ENCODE data around the gene TIMM44.
A peak's percentile ranks its signal among the peaks of the same experiment; 100 is the strongest.

Gene TIMM44, protein sequence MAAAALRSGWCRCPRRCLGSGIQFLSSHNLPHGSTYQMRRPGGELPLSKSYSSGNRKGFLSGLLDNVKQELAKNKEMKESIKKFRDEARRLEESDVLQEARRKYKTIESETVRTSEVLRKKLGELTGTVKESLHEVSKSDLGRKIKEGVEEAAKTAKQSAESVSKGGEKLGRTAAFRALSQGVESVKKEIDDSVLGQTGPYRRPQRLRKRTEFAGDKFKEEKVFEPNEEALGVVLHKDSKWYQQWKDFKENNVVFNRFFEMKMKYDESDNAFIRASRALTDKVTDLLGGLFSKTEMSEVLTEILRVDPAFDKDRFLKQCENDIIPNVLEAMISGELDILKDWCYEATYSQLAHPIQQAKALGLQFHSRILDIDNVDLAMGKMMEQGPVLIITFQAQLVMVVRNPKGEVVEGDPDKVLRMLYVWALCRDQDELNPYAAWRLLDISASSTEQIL

DNA sequence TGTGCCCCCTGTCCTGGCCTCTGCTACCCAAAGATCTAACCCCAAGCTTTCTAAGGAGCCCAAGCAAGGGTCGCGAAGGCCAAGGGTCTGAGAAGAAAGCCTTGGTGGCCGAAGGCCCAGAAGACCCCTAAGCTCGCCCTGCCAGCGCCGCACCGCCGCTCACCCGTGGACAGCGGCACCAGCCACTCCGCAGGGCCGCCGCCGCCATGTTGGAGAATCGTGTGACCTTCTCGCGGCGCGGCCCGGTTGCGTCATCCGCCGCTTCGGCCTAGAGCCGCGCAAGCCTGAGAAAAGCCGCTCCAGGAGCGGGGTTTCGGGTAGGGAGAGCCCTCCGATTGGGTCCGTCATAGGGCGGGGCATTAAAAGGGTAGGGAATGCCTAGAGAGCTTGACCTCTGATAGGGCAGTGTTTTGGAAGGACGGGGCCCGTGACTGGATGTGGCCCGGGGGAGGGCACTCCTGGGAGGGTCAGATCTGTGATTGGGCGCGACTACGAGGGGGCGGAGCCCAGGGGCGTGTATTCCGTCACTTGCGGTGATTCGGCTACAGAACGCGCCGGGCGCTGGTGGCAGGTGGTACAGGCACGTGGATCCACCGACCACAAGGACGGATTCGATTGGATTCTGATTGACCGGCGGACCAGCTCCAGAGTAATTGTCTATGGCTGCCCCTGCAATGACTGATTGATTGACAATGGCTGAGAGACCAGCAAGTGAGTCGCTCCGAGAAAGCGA, at the start of gene TIMM44:
TSS of gene TIMM44 (minus strand) at position 223 of the 733 bp plus-strand sequence. CDS start at position 208, 15 bp downstream.
- FAIRE-seq (peak; percentile 78), DNase-seq (ENCODE audit: insufficient read length, low spot score) (peak; percentile 94)
- TF ChIP-seq POLR2A (IDR thresholded peaks at IDR 0.05; ENCODE audit: low read depth, low read length) = peak; percentile 88

DNA sequence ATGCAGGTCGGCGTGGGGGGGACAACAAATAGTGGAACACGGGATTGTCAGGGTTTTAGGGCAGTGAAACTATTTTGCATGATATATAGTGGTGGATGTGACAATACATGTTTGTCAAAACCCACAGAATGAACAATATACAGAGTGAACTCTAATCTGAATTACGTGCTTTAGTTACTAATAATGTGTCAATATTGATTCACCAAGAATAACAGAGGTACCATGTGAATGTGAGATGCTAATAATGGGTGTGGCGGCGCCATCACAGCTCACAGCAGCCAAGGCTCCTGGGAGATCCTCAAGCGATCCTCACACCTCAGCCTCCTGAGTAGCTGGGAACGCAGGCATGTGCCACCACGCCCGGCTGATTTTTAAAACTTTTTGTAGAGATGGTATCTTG, 49.1 kb upstream of the TIMM44 start:
- FAIRE-seq (no peak), DNase-seq (ENCODE audit: insufficient read length, low spot score) (no peak)
- TF ChIP-seq POLR2A (IDR thresholded peaks at IDR 0.05; ENCODE audit: low read depth, low read length) = no peak

DNA sequence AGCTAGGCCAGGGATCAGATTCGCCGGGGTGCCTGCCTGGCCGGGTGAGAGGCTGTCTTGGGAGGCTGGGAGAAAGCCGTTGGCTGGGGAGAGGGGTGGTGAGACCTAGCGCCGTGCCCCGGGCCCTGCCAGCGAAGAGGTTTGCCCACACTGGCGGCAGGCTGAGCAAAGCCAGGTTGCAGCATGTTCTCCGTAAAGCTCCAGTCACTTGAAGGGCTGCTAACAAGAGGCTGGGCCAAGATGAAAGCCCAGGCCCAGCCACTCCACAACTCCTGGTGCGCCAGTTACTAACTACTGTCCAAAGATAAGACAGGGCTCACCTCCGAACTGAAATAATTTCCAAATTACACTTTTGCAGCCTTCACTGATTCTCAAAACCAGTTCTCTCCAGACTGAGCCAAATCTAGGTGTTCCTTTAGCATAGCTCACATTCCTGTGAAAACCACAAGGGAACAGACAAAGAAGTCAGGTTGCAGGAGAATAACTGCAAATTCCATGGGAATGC, 45.7 kb upstream of the TIMM44 start:
- FAIRE-seq = no peak
- no peak for TF ChIP-seq POLR2A (IDR thresholded peaks at IDR 0.05; ENCODE audit: low read depth, low read length)
- no peak for DNase-seq (ENCODE audit: insufficient read length, low spot score)

DNA sequence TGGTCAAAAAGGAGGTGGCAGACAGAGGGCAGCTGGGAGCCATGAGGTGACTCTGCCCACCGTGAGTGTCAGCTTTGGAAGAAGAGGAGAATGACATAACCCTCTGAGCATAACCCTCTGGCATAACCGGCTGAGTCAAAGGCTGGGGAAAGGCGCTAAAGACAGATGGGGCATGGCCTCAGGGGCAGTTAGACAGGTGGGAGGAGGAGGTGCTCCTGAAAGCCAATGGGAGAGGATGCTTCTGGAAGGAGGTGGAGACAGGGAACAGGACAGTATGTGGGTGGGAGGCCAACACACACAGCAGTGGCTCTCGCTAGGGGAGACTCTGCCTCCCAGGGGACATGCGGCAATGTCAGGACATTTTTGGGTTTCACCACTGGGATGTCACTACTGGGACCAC, 44.8 kb upstream of the TIMM44 start:
- DNase-seq (ENCODE audit: insufficient read length, low spot score) (no peak), FAIRE-seq (no peak)
- TF ChIP-seq POLR2A (IDR thresholded peaks at IDR 0.05; ENCODE audit: low read depth, low read length) = no peak

DNA sequence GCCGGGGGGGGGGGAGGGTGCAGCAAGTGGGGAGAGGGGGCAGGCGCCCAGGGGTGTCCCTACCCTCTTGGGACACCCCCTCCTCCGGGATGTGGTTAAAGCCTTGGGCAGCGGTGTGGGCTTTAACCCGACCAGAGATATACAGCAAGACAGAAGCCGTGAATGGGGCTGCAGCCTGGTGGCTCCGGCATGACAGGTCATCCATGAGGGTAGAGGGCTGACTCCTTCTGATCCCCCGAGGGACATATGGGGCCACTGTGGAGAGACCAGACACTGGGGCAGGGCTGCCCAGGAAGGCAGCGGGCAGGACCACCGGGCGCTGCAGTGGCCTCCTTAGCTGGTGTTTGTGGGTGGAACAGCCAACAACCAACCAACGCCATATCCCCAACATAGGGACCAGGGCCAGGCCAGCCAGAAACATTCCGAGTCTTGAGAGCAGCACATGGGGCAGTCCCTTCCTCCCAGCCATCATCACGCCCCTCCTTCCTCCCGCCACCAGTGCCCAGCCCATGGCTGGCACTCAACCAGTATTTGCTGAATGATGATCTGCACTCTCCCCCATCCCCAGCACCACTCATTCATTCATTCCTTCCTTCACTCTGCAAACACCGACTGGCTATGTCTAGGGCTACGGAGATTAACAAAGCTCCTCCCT, 43.8 kb upstream of the TIMM44 start:
- DNase-seq (ENCODE audit: insufficient read length, low spot score) (no peak), FAIRE-seq (no peak)
- TF ChIP-seq POLR2A (IDR thresholded peaks at IDR 0.05; ENCODE audit: low read depth, low read length) = no peak

DNA sequence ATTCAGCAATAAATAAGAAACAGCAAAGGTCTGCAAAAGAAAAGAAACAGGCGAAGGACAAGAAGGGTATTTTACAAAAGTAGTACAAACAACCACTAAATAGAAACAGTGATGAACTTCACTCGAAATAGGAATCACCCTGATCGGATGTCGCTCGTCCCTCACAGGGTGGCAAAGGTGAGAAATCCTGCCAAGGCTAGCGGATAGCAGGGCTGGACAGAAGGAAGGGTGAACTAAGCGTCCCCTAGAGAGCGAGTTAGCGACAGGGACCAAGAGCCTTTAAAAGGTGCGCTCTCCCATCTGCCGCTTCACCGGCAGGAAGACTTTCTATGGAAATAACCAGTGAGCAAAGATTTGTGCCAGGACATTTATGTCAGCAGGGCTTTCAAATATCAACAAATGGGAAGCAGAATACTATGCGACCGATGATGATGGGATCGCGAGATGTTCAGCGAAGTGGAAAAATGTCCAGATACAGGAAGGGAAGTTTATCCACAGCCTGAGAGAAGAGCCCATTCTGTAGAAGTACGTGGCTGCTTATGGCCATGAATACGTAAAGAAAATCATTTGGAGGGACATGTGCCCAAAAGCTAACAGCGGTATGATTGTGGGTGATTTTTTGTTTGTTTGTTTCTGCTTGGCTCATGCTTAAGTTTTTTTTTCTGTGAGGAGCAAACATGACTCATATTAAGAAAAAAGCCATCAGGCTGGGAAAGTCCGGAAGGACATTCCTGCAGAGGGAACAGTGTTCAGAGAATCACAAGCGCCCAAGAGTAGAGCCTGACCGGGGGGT, 43.1 kb upstream of the TIMM44 start:
- TF ChIP-seq POLR2A (IDR thresholded peaks at IDR 0.05; ENCODE audit: low read depth, low read length) = no peak
- FAIRE-seq (no peak), DNase-seq (ENCODE audit: insufficient read length, low spot score) (no peak)

DNA sequence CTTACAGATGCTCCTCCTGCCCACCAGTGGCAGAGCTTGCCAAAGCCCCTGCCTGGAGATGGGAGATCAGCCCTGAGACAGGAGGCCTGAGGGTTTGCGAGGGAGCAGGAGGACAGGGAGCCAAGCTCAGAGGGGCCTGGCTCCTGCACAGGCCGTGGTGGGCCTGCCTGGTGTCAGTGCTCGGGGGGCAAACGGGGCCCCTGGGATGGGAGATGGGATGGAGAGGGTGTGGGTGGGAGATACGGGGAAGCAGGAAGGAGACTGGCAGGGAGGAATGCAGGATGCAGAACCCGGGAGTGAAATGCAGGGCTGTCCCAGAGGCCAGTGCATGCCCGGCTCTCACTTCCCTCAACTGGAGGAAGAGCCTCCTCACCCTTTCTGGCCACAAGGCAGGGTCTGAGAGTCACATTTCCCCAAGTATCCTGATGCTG, 42.0 kb upstream of the TIMM44 start:
- no peak for FAIRE-seq
- no peak for DNase-seq (ENCODE audit: insufficient read length, low spot score)
- no peak for TF ChIP-seq POLR2A (IDR thresholded peaks at IDR 0.05; ENCODE audit: low read depth, low read length)

DNA sequence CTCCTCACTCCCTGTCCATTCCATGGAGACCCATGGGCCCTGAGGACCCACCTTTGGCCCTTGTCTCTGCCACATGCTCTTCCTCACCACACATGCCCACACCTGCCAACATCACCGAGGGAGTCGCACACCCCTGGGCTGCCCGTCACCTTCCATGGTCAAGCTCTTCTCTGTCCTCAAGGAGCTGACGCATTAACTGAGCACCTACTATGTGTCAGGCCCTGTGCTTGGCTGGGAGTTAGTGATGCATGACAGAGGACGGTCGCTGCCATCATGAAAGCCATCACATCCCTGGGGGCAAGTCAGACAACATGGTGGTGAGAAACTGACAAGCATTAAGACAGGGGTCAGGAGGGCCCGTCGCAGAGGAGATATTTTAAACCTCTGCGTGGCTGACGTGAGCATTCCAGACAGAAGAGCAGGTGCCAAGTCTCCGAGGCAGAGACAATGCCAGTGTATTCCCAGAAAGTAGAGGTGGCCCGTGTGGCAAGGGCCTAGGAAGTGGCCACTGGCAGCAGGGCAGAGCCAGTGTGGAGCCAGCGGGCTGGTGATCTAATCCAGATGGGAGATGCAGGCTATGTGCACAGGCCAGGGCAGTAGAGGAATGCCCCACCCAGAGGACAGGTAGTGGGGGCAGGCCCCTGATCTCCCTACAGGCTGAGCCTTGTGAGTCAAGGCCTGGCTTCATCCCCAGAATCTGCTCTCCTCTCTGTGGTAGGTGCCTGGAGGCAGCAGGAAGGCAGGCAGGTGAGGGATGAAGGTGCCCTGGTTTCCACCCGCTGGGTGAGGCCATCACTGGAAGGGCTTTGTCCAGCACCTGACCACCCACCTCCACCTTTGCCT, 40.8 kb upstream of the TIMM44 start:
- DNase-seq (ENCODE audit: insufficient read length, low spot score) = no peak
- no peak for FAIRE-seq
- TF ChIP-seq POLR2A (IDR thresholded peaks at IDR 0.05; ENCODE audit: low read depth, low read length) = no peak

DNA sequence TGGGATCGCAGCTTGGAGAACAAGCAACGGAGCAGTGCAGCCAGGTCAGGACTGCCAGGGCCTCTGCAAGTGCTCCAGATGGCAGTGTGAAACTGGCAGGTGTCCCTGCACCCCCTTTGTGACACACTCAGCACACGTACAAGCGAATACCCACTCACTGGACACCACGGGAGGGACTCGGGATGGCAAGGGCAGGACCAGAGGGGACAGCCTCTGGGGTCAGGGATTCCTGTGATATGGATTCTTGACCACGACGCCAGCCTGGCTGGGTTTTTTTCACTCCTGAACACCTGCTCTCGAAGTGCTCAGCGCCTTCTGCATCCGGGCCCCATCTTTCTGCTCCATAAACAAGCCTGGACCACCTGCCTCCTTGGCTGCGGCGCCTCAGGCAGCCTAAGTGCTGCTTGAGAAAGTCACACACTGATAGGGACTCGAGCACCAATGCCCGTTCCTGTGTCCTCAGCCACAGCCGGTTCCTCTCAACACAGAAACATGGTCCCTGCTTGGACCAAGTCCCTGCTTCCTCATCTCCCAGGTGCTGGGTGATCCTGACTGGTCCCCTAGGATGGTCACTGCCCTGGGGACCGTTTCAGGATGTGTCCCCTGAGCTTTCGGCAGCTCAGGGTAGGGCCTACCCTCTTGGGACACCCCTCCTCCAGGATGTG, 40.0 kb upstream of the TIMM44 start:
- FAIRE-seq = no peak
- no peak for DNase-seq (ENCODE audit: insufficient read length, low spot score)
- TF ChIP-seq POLR2A (IDR thresholded peaks at IDR 0.05; ENCODE audit: low read depth, low read length) = no peak

DNA sequence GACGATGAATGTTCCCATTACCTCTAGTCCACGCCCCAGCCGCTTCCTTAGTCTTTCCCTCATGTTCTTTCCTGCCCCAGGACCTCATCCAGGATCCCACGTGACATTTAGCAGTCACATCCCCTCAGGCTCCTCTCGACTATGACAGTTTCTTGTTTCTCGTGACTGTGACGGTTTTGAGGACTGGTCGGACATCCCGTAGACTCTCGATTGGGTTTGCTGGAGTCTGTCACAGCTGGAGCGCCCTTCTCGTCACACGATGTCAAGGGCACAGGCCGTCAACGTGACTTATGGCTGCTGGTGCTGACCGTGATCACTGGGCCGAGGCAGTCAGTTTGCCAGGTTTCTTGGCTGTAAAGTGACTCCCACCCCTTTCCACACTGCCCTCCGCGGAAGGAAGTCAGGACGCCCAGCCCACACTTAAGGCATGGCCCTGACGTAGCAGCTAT, 39.2 kb upstream of the TIMM44 start:
- DNase-seq (ENCODE audit: insufficient read length, low spot score) (no peak), FAIRE-seq (no peak)
- no peak for TF ChIP-seq POLR2A (IDR thresholded peaks at IDR 0.05; ENCODE audit: low read depth, low read length)

DNA sequence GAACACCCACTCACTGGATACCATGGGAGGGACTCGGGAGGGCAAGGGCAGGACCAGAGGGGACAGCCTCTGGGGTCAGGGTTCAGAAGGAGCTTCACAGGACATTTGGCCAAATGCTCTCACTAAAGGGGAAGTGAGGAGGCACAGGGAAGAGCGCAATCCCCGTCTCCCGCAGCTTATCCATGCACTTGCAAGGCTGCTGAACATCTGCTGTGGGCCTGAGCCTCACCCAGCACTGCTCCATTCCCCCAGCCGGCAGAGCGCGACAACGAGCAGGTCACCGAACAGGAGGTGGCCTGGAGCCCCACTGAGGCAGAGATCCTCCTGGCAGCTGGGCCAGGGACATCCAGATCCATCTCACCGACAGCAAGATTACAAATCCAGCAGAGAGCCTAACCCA, 38.6 kb upstream of the TIMM44 start:
- no peak for DNase-seq (ENCODE audit: insufficient read length, low spot score)
- no peak for TF ChIP-seq POLR2A (IDR thresholded peaks at IDR 0.05; ENCODE audit: low read depth, low read length)
- FAIRE-seq = no peak

DNA sequence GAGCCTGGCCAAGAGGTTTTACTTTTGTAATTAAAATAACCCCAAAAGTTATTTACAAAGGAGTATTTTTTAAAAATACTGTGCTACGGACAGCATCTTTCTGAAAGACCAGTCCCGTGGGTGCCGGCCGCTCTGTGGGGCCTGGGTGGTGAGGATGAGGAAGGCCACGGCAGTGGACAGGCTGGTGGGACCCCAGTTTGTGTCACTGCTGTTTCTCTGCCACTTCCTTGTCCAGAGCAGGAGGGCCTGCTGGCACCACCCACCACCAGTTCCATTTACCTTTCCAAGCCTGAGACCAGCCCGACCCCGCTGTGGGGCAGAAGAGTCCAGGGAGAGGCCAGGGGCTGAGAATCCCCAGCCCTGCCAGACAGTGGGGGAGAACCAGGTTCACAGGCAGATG, 38.2 kb upstream of the TIMM44 start:
- no peak for TF ChIP-seq POLR2A (IDR thresholded peaks at IDR 0.05; ENCODE audit: low read depth, low read length)
- DNase-seq (ENCODE audit: insufficient read length, low spot score) = no peak
- no peak for FAIRE-seq
